Pons (tissue), 1 donor: ENCODE results near the gene DTNB.

Source experiments
- DNase-seq: peaks from one replicate; pipeline ENCODE4 v3.0.0-alpha.2; 2016; ENCODE audit warnings: low spot score

Gene DTNB

DNA sequence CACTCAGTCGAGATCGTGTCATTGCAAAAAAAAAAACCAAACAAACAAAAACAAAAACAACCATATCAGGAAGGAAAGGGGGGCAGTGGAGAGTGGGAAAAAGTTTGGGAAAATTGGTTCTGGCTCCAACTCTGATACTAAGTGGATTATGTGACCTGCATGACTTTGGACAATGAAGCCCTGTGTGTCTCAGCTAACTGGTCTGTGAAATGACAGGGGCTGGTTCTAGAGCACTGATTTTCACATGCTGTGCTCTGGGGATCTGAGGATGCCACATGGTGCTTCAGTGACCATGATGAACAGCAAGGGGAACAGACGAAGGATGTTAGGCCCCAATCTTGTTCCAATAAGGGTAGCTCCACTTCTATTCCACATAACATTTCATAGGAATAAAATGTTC lies 174.2 kb downstream of the DTNB start:
- peak; percentile 57 for DNase-seq

- peak; percentile 83 for DNase-seq
These were observed 175.4 kb downstream of the DTNB start for GRCh38 chr2:25497918-25498407.

- peak; percentile 93 for DNase-seq
These were observed 176.0 kb downstream of the DTNB start for GRCh38 chr2:25497229-25497917.

- peak; percentile 45 for DNase-seq
These were observed 178.8 kb downstream of the DTNB start for GRCh38 chr2:25494616-25495015.

GRCh38 chr2:25493207-25493606 lies 180.2 kb downstream of the DTNB start:
- DNase-seq, result no peak

DNA sequence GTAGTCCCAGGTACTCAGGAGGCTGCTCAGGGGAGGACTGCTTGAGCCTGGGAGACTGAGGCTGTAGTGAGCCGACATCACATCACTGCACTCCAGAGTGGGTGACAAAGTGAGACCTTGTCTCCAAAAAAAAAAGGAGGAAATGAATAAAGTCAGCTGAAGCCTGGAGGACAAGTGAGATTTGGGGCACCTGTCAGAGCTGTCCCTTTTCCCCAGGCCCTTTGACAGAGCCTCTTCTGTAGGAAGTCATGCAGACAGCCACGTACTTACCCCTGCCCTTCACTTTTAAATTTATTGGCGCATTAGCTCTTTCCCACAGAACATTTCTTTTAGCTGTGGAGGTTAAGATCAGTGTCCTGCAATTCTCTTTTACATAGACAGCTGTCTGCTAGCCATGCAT lies 180.7 kb downstream of the DTNB start:
- DNase-seq, result no peak

DNA sequence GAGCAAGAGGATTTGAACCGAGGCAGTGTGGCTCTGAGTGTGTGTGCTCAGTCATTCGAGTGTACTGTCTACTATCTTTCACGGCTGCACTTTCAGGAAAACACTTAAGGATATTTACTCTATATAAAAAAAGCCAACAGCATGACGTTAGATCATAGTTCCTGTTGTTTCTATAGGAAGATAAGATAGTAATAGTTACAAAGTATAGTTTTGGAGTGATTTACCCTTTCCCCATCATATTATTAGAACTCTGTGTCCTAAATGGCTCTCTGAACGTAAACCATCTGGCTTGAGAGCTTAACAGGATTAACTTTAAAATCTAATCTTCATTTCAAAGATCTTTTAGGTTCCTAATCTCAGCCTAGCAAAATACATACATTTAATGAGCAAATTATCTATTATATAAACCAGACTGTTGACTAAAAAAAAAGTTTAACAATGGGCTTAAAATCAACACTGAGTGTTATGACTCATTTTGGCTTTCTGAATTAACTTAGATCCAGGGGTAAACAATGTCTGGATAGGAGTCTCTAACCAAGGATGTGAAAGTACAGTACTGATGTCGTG lies 181.3 kb downstream of the DTNB start:
- DNase-seq, result no peak

DNA sequence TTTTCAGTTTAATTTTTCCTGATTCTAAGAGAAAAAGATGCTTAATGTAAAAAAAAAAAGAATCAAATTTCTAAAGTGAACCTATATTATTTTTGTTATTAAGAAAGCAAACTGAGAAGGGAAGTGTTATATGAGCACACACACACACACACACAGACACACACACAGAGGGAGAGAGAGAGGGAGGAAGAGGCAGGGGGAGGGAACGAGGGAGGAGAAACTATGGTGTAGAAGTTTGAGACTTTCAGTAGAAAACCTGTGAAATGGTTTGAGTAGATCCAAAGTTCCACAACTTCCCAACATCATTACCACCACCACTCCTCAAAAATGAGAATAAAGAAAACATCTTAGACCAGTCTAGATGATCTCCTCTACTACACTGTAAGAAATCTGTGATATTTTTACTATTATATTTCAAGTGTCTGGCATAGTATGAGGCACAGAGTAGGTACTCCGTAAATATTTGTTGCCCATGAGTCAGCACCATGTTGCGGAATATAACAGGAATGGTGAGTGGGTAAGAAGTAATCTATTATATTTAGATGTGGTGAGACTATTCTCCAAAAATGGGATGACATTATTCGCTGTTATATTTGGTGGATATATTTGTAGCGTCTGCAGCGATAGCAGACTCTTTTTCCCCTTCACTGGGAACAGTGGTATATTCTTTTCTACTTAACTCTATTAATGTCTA lies 182.2 kb downstream of the DTNB start:
- DNase-seq, result no peak

DNA sequence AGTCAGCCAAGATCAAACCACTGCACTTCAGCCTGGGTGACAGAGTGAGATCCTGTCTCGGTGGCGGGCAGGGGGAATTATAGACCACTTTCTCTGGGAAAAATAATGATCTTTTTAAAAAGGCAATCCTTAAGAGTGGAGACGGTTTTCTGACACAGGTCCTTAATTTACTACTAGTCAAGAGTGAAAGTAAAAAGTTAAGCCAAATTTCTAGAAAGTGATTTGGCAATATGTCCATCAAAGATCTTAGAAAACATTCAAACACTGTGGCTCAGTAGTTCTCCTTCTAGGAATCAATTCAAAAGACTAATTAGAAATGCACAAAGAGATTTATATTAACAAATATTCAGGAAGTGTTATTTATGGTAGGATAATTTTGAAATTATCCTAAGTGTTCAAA lies 183.2 kb downstream of the DTNB start:
- no peak for DNase-seq

DNA sequence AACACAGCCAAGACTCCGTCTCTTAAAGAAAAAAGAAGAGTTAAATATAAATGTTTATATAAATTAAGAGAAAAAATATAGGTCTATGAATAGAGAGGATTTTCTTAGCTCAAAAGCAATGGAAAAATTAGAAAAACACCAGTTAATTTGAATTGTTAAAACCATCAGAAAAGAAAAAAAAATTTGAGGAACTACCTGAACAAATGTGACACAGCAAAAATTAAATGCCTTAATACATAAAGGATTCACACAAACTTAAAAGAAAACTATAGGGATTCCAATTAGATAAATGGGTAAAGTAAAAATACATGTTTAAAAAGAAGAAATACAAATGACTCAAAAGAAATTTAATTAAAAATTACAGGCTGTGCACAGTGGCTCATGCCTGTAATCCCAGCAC lies 183.7 kb downstream of the DTNB start:
- DNase-seq, result no peak

DNA sequence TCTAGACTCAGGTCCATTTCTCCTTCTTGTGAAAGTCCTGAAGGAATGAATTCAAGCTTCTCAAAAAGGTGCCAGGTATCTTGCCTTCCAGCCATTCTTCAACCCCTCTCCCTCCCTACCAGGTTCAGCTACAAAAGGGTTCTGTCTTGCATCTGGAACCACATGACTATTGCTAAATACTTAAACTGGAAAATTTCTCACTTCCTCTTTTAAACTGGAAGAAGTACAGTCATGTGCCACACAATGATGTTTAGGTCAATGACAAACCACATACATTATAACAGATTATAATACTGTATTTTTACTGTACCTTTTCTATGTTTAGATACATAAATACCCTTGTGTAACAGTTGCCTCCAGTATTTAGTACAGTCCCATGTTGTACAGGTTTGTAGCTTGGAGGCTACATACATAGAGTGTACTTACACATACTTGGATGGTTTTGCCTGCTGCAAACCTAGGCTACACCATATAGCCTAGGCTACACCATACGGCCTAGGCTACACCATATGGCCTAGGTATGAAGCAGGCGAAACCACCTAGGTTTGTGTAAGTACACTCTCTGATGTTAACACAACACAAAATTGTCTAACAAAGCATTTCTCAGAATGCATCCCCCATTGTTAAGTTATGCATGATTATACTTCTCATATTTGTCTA lies 189.6 kb downstream of the DTNB start:
- DNase-seq, result peak; percentile 83

GRCh38 chr2:25482341-25482740 lies 191.0 kb downstream of the DTNB start:
- no peak for DNase-seq

GRCh38 chr2:25481381-25482300 lies 191.7 kb downstream of the DTNB start:
- no peak for DNase-seq

- DNase-seq, result no peak
These were observed 192.8 kb downstream of the DTNB start for GRCh38 chr2:25480561-25480960.

GRCh38 chr2:25479761-25480160 lies 193.6 kb downstream of the DTNB start:
- no peak for DNase-seq

DNA sequence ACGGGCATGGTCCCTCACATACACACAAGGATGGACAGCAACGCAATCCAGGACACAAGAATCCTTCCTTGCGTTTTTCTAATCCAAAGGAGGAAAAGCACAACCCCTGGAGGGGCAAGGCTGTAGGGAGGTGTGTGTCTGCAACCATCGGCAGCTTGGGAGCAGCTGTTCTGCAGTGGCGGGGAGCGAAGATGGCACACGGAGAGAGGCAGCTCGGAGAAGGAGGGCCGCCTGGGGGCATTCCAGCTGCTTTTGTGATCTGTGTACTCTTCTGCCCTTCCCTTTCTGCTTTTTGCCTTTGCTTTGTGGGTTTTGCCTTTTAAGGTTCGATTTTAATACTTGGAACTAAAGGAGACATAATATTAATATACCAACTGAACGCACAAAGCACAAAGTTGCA lies 194.6 kb downstream of the DTNB start:
- DNase-seq, result no peak

DNA sequence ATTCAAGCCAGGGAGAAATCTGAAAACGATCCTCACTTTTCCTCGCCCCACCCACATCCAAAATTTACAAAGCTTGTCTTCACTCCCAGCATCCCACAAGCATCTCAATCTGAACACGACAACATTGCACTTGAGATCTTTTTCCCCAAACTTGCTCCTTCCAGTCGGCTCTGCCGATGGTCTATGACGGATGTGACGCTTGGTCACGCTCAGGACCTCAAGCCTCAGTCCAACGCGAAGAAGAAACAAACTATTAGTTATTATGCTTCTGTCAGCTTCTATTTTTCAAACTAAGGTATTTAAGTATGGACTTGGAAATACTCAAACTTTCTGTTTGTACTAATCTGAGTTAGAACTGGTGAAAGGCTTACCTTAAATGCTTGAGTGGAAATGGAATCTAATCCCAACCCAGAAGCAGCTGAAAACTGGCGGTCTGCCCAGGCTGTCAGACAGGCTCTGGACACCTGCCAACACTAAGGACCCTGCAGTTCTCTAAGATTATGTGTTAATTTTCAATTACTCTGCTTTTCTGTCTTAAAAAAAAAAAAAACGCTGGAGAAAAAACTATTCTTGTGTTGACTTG lies 199.5 kb downstream of the DTNB start:
- DNase-seq, result no peak

GRCh38 chr2:25473131-25473530 lies 200.2 kb downstream of the DTNB start:
- no peak for DNase-seq

DNA sequence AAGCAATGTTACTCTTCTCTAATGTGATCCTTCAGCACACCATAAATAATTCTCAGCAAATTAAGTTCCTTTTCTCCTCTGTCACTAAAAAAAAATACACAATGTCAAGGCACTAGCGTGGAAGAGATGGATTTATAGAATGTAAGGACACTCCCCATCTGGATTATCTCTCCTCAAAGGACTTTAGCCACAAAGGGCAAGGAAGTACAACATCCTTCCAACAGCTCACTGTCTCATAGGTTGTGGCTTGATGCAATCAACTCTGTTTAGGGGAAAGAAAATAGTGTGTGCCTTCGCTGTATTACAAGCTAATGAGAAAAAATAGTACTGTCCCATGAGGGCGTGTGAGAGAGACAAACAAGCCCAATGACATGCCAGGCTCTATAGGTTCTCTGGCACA lies 202.6 kb downstream of the DTNB start:
- no peak for DNase-seq

GRCh38 chr2:25467743-25468142 lies 205.6 kb downstream of the DTNB start:
- DNase-seq, result no peak

DNA sequence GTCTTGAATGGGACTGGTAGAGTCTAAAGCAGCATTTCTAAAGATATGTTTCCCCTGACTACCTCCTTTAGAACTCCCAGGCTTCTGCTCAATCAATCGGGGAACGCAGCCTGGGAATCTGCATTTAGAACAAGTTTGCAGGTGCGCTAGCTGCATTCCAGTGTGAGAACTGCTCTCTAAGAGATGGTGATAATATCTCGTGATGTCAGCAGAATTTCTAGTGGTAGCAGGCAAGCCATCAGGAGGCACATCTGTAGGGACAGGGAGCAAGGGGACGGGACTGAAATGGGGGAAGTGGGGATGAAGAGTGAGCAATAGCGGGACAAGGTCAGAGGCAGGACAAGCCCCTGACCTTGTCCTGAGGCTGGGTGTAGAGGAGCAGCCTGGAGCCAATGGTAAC lies 211.4 kb downstream of the DTNB start:
- no peak for DNase-seq
